Medulla oblongata (tissue), 1 donor: ENCODE results near the gene HSD17B2.
A peak's percentile ranks its signal among the peaks of the same experiment; 100 is the strongest.

Experiments
- DNase-seq: peaks from one replicate; pipeline ENCODE4 v3.0.0-alpha.2; 2015; ENCODE audit errors: extremely low spot score

The HSD17B2 gene

DNA sequence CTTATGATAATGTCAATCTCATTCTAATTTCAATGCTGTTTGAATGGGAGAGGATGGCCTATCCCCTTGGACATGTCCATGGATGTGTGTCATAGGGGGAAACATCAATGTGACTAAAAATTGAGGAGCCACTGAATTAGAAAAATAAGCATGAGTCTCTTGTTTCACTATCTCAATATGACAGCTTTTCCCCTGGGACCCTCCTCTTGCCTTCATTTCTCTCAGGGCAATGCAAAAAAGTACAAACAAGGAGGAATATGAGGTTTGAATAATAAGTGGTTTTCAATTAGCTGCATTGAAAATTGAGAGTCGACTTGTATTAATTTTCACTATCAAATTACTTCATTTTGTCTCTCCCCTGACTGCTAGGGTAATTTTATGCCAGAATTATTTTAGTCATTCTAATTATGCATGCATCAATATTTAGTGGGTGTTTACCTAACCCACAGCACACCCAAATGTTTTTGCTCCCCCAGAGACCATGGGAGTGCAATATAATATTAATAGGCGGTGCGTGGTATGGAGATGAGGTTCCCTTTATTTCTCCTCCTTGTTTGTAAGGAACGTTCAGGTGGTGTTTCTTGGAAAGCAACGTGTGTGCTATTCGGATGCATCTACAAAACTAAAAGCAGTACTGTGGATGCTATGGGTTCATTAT, 17.0 kb upstream of the HSD17B2 start:
- DNase-seq, result no peak

GRCh38 chr16:82019535-82019934, 15.5 kb upstream of the HSD17B2 start:
- no peak for DNase-seq

DNA sequence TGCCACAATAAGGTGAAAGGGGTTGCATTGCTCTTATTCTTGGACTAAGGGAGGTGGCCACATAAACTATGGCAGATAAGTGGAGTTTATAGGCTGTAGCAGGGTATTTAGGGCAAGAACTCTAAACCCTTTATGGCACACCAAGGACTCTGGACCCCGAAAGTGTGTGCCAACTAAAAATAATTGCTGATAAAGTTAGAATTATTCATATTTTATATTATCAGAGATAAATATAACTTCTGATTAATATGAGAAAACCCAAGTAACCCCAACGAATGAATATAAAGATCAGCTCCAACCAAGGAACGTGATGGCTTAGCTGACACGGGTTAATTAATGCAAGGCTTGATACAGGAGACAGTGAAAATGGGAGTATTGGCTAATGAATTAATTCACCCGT, 15.0 kb upstream of the HSD17B2 start:
- DNase-seq, result no peak

- DNase-seq, result no peak
Observed at GRCh38 chr16:82023206-82023605, 11.8 kb upstream of the HSD17B2 start.

DNA sequence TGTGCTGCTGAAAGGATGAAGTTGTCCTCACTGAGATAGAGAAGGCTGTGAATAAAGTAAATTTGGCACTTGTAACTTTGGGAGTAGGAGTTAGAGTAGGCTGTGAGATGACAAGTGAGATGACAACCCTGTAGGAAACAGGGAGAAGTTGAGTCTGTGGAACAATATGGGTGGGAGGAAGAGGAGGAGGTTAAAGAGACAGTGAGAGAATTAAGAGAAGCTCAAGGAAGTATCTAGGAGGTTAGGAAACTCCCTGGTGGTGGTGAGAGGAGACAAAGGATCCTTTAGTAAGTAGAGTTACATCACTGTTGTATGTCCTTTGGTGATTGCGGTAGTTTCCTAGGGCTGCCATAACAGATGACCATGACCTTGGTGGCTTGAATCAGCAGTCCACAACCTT, 10.7 kb upstream of the HSD17B2 start:
- no peak for DNase-seq

GRCh38 chr16:82024883-82025282, 10.2 kb upstream of the HSD17B2 start:
- no peak for DNase-seq

DNA sequence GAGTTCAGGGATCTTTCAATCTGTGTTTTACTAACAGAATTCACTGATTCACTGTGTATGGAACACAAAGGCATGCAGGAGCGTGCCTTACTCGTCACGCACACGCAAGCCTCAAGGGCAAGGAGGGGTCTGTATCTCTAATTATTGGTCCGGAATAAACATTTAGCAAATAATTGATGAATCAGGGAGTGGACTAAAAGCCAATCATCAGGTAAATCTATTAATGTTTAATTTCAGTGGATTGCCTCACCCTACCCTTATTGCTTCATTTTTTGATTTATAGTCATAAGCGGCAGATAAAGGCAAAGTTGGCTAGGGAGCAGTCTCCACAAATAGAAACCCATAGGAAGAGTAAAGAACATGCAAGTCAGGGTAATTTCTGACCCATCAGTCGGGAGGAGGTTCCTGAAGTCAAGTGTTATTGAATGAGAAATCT, 7.4 kb upstream of the HSD17B2 start:
- no peak for DNase-seq

DNA sequence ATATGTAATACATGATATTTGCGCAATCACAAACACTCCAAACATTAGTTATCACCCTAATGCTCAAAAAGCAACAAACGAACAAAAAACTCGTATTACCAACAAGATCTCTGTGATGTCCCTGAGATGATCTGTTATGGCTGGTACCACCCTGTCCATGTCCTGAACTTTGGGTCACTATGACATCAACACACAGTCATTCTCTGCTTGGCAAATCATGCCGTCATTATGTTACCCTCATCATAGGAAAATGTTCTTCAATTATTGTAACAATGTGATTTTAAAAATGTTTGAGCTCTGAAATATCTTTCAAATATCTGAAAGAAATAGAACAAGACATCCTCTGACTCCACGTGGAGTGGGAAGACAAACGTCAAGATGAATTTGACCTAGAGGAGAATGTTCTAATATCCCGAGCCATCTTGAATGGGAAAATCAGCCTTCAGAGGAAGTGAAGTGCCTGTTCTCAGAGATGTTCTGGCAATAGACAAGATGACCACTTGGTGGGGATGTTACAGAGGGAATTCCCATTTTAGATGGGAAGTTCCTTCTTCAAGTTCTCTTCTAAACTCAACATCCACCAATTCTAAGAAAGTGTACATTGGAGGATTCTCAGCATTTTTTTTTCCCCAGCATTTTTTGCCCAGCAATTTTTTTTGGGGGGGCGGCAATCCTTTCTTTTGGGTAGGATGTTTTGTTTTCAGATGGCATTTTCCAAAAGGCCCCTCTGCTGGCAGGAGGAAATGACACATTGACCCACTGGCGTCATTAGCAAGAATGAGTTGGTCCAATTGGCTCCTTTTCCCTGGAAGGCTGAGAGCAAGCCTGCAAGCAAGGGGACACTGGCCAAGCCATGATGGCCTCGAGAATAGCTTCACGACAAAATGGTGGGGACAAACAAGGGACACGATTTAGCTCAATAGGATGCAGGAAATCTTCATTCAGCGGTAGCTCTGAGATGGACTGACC, 3.7 kb upstream of the HSD17B2 start:
- DNase-seq, result peak; percentile 81

GRCh38 chr16:82033006-82033405, 2.0 kb upstream of the HSD17B2 start:
- DNase-seq, result no peak

GRCh38 chr16:82033683-82034300, 1.3 kb upstream of the HSD17B2 start:
- no peak for DNase-seq

DNA sequence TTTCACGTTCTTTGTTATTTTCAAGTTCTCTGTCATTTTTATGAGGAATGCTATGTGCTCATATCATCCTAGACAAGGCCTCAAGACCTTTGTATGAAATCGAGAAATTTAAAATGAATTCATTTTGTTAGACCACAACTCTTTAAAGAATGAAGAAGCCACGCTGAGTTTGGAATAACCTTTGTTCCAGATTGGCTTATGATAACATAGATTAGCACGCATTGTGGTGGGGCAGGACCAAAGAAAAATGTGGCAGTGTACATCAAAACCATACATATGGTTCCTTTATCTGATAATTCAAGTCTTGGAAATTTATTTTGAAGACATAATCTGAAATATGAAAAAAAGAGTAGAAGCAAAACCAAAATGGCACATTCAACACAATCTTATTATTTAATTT, 2.2 kb downstream of the HSD17B2 start:
- DNase-seq, result no peak

GRCh38 chr16:82037666-82038065, 2.6 kb downstream of the HSD17B2 start:
- no peak for DNase-seq

DNA sequence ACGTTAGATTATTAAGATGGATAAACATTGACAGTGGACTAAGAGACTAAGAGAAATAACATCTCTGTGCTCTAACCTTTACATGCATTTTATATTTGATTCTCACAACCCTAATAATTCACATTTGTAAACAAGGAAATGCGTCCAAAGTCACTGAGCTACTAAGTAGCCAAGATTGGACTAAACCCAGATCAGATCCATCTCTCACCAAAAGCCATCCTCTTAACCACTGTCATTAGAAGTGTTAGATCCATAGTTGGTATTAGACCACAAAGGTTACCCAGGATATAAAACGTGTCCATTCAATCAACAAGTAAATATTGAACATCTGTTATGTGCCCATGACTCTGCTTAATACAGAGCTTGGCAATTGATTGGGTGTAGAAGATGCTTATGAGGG, 5.2 kb downstream of the HSD17B2 start:
- DNase-seq, result no peak

DNA sequence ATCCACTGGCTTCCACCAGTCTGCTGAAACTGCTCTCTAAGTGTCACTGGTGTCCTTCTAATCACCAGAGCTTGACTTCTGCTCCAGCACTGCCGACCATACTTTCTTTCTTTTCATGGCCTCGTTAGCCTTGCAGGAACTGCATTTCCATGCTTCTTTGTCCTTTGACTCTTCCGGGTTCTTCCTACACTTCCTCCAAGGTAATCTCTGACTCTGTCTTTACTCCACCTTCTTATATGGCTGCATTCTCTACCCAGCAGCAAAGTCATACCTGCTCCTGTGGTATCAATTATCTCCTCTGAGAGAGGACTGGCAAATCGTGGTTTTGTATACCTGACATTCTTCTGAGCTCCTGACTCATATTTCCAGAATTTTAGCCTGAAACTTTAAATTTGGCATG, 6.5 kb downstream of the HSD17B2 start:
- DNase-seq, result no peak

- DNase-seq, result no peak
Observed at GRCh38 chr16:82042144-82042543, 7.1 kb downstream of the HSD17B2 start.

DNA sequence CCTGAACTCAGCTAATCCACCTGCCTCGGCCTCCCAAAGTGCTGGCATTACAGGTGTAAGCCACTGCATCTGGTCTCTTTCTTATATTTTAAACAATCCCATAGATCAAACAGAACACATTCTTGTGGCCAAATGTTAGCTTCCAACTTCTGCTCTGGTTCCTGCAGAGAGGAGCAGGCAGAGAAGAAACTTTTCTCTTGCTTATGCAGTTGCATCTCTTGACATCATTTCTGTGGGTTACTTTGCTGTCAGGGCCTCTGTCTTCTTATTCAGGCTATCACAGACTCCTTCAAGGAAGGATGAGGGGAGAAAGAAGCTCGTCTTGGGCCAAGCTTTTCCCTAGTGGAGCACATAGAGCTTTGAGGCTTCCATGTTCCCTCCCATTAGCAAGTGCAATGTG, 7.8 kb downstream of the HSD17B2 start:
- DNase-seq, result no peak

GRCh38 chr16:82043680-82044584, 8.9 kb downstream of the HSD17B2 start:
- no peak for DNase-seq

GRCh38 chr16:82044585-82044911, 9.5 kb downstream of the HSD17B2 start:
- DNase-seq, result no peak

DNA sequence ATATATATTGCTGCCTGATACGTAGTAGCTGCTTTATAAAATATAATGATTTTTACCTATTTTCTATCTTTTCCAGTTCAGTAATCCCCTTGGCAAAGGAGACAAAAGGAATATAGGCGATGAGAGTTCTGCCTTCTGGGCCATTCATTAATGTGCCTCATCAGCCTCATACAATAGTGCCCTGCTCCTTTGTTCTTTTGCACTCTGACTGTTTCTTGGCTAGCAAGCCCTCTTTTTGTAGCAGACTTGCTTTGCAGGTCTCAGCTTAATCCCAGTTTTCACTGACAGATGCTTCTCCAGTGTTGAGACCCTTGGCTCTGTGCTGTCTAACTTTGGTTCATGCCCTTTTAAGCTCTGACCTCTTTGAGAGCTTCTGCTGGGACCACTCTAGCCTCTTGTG, 10.4 kb downstream of the HSD17B2 start:
- DNase-seq, result no peak

GRCh38 chr16:82046541-82046940, 11.5 kb downstream of the HSD17B2 start:
- DNase-seq, result no peak

DNA sequence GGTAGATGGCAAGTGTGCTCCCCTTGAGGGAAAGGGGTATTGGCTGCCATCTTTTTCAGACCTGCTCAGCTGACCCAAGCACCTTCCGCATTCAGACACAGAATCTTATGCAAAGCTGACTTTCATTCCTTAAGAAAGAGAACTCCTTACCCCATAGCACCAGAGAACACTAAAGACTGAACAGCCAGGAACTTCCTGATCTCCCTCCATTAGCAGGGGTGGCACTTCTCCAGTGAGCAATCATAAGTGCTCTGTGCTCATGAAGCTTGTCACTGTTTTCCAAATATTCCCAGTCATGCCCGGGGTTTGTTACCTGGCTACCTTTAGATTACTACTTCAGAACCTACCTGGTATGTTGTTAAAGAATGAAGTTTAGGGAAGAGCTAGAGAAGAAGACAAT, 11.9 kb downstream of the HSD17B2 start:
- no peak for DNase-seq

GRCh38 chr16:82047374-82047773, 12.3 kb downstream of the HSD17B2 start:
- DNase-seq, result no peak
